Thoracic aorta (tissue), 2 donors: Measurements from ENCODE around the gene ANO9. TPM values are rescaled to one million over a fixed set of nuclear protein-coding genes. Genes with fewer than 3 reads are reported as not detected.

ENCODE experiments used
- ATAC-seq: fragments of 150-250 bp; one replicate; pipeline ENCODE4 v1.8.0; 2017; ENCODE audit warnings: low read depth; ENCODE audit not compliant: insufficient number of reproducible peaks, low FRiP score
- DNase-seq: peaks from one replicate; pipeline ENCODE4 v3.0.0-alpha.2; 2020; ENCODE audit warnings: low spot score
- H3K27ac ChIP-seq, 2 donors: fragments of 200-600 bp; sonication (generic); 1 replicate in 1 of 2; 2 replicates in 1 of 2; pipeline ENCODE4 v1.5.1; 2016; ENCODE audit warnings: mild to moderate bottlenecking in 2 of 2, moderate library complexity in 2 of 2
- H3K27me3 ChIP-seq: fragments of 200-600 bp; sonication (generic); replicated peaks from 2 replicates; pipeline ENCODE4 v1.6.0; 2016; ENCODE audit warnings: mild to moderate bottlenecking; ENCODE audit not compliant: insufficient read depth
- H3K36me3 ChIP-seq: fragments of 200-600 bp; sonication (generic); one replicate; pipeline ENCODE4 v1.5.1; 2016
- H3K4me1 ChIP-seq, 2 donors: fragments of 200-600 bp; sonication (generic); 1 replicate in 1 of 2; 2 replicates in 1 of 2; pipeline versions ENCODE4 v1.5.1 to v1.6.0; 2016; ENCODE audit warnings: low read depth in 2 of 2, mild to moderate bottlenecking in 1 of 2; ENCODE audit not compliant: control insufficient read depth in 1 of 2
- H3K4me3 ChIP-seq: fragments of 200-600 bp; sonication (generic); 2 replicates; pipeline ENCODE4 v1.5.1; 2016; ENCODE audit warnings: mild to moderate bottlenecking
- H3K9me3 ChIP-seq: fragments of 200-600 bp; sonication (generic); 2 replicates; pipeline ENCODE4 v1.5.1; 2016
- CTCF ChIP-seq: fragments of 200-600 bp; sonication (generic); IDR thresholded peaks from one replicate; pipeline ENCODE4 v1.5.1; 2019; ENCODE audit warnings: antibody characterized with exemption
- total RNA-seq, 2 donors: library from RNA; depleted of rRNA; stranded (reverse); fragments of >200 nt; gene quantifications; one replicate each; pipeline versions ENCODE4 v1.1.0 to v1.2.3, GENCODE V29; 2016

Gene ANO9
- total RNA-seq, 2 donors from 2014 or later, result 0.68 to 2.7 TPM

GRCh38 chr11:367956-368413, 73.8 kb downstream of the ANO9 start:
- Histone ChIP-seq H3K9me3 (no peaks in the 10 kb centered on the region), H3K4me3 (no peak overlapping the region), H3K36me3 (no peaks in the 10 kb centered on the region), H3K4me1 (no peaks in the 10 kb centered on the region), H3K27ac (no peak overlapping the region), H3K27me3 (no peaks in the 10 kb centered on the region)
- no peak for ATAC-seq
- no peak for TF ChIP-seq CTCF
- no peak for DNase-seq

Other genes with a start within 250 kb of the ANO9 start
- not detected for gene SCGB1C1, start 248.9 kb downstream of the ANO9 start, total RNA-seq
- 10 to 100 TPM; 38.7 to 42.7 TPM for gene BET1L, start 234.6 kb downstream of the ANO9 start, total RNA-seq
- gene RIC8A, start 234.3 kb downstream of the ANO9 start, total RNA-seq, result 100 to 1,000 TPM in 1 of 2 donors, 10 to 100 TPM in 1; 79.4 to 102 TPM
- 10 to 100 TPM; 16.1 to 22.0 TPM for gene SIRT3, start 205.7 kb downstream of the ANO9 start, total RNA-seq
- gene PSMD13, start 205.0 kb downstream of the ANO9 start, total RNA-seq, result 10 to 100 TPM; 79.6 to 90.8 TPM
- 1 to 10 TPM; 5.6 to 6.6 TPM for gene NLRP6, start 163.6 kb downstream of the ANO9 start, total RNA-seq
- 10 to 100 TPM; 54.2 to 68.8 TPM for gene PGGHG, start 152.9 kb downstream of the ANO9 start, total RNA-seq
- gene IFITM5, start 142.5 kb downstream of the ANO9 start, total RNA-seq, result not detected
- gene IFITM2, start 134.2 kb downstream of the ANO9 start, total RNA-seq, result 100 to 1,000 TPM; 275 to 477 TPM
- gene IFITM1, start 128.0 kb downstream of the ANO9 start, total RNA-seq, result 100 to 1,000 TPM; 182 to 220 TPM
- gene IFITM3, start 121.2 kb downstream of the ANO9 start, total RNA-seq, result 100 to 1,000 TPM; 275 to 514 TPM
- gene B4GALNT4, start 72.5 kb downstream of the ANO9 start, total RNA-seq, result 1 to 10 TPM in 1 of 2 donors, under 1 TPM in 1; 0.78 to 3.7 TPM
- 1 to 10 TPM; 2.0 to 5.9 TPM for gene PKP3, start 47.8 kb downstream of the ANO9 start, total RNA-seq
- gene SIGIRR, start 27.0 kb downstream of the ANO9 start, total RNA-seq, result 10 to 100 TPM; 24.9 to 36.8 TPM
- 10 to 100 TPM; 34.0 to 34.7 TPM for gene PTDSS2, start 8.3 kb upstream of the ANO9 start, total RNA-seq
- gene RNH1, start 65.2 kb upstream of the ANO9 start, total RNA-seq, result 100 to 1,000 TPM; 224 to 355 TPM
- 10 to 100 TPM; 17.7 to 32.4 TPM for gene HRAS, start 93.6 kb upstream of the ANO9 start, total RNA-seq
- under 1 TPM in 1 of 2 donors, not detected in 1; 0.41 TPM for gene LRRC56, start 95.5 kb upstream of the ANO9 start, total RNA-seq
- 1 to 10 TPM; 1.1 to 2.7 TPM for gene LMNTD2, start 118.7 kb upstream of the ANO9 start, total RNA-seq
- gene RASSF7, start 119.0 kb upstream of the ANO9 start, total RNA-seq, result 10 to 100 TPM in 1 of 2 donors, 1 to 10 TPM in 1; 7.3 to 20.6 TPM
- gene PHRF1, start 134.5 kb upstream of the ANO9 start, total RNA-seq, result 10 to 100 TPM; 31.3 to 39.6 TPM
- 10 to 100 TPM; 33.8 to 45.4 TPM for gene IRF7, start 173.9 kb upstream of the ANO9 start, total RNA-seq
- not detected for gene CDHR5, start 182.9 kb upstream of the ANO9 start, total RNA-seq
- gene SCT, start 185.2 kb upstream of the ANO9 start, total RNA-seq, result not detected
- under 1 TPM in 1 of 2 donors, not detected in 1; 0.27 TPM for gene DRD4, start 195.3 kb upstream of the ANO9 start, total RNA-seq